GM11168 (cell line): ENCODE results near the gene STUM.
"Not testable (repeated sequence)": the region's sequence is repeated elsewhere in the genome, so short reads cannot be mapped to it uniquely, and the experiment has no call there.

Experiments
- in situ Hi-C: fragments of 300-500 bp; cut with MboI; formaldehyde crosslinking; loops from one replicate; pipeline ENCODE4 v1.12.0; 2022; ENCODE audit warnings: low sequenced_read_pairs; ENCODE audit not compliant: unreplicated experiment

STUM gene

DNA sequence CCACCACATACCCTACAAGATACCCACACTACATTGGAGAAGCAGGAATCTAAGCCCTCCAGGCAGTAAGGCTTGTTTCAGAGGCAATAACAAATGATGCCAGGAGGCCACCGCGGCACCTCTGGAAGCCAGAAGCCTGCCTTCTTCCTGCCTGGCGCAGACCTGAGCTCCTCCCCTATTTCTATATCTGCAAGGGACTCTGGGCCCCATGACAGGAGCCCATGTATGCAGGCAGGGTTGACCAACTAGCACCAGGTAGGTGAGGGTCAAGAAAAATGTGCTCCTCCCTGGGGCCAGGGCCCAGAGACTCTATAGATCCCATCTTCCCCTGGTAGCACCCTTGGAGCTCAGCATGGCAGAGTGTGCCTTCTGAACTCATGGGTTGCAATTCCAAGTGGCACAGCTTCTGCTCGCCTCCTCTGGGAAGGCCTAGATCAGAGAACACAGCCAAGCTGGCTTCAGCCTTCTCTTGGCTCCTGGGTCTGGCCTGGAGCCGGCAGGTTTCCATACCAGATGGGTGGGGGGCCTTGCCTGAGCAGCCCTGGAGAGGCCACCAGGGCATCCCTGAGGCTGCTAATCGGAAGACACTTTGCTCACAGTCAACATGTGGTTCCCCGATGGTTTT is 85.1 kb downstream of the STUM start:
- in situ Hi-C loops: loop anchor here (5.0 kb wide), 1 partner anchor 189 kb away; no protein-coding TSS in a partner anchor

DNA sequence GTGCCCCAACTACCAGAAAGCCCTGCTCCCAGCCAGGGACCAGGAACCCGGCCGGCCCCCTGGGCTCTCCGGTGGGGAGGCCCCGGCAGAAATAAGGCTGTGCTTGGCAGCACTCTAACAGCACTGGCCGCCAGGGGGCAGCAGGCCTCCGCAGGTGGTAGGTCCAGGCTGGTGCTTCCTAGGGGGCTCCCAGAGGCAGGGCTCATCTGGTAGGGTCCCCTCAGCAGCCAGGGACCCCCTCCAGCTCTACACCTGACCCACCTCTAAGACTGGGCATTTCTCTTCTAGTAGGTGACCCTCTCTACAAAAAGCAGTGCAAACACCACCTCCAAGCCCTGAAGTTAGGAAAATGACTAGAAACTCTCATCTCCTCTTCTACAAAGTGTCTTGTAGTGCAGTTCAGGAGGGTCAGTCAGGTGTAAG is 85.6 kb downstream of the STUM start:
- in situ Hi-C loops: loop anchor here (5.0 kb wide), 1 partner anchor 188 kb away; no protein-coding TSS in a partner anchor

DNA sequence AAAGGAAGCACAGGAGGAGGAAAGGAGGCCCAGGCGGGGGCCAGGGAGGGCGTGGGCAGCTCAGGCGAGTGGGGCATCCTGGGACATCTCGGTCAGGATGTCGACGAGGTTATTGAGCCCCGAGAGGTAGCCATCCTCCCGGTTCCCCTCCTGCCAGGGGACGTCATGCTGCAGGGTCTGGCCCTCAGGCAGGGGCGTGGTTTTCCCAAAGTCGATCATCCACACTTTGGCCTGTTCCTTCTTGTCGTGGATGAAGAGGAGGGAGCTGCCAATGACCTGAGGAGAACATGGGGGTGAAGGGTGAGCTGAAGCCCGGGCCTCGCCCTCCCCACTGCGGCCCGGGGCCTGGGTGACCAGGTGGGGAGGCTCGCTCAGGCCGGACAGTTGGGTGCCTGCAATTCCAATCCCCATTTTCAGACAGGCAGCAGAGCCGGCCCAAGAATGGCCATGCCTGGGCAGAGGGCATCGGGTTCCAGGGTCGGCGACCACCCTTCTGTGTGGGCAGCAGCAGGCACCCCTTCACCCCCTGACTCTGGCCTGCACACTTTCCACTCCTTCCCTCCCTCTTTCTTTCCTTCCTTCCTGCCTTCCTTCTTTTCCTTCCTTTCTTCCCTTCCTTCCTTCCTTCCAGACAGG is 86.2 kb downstream of the STUM start:
- in situ Hi-C loops: loop anchor here (5.0 kb wide), 1 partner anchor 188 kb away; no protein-coding TSS in a partner anchor

DNA sequence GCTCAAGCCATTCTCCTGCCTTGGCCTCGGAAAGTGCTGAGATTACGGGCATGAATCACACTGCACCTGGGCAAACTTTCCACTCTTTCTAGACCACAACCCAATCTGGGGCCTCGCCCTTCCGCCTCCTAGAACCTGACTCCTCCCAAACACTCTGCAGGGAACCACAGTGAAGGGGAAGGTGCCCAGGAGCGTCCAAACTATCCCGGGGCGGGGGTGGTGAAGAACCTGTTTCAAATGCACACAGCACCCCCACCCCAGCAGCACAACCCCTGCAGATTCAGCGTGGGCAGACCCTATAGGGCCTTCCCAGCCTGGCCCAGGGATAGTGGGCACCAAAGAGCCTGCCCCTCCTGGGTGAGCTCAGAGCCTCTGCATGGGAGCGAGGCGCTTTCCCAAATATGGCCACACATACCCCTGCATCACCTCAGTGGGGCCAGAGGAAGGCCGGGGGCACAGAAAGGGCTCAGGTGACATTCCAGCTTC is 86.9 kb downstream of the STUM start:
- in situ Hi-C loops: no loop called here

DNA sequence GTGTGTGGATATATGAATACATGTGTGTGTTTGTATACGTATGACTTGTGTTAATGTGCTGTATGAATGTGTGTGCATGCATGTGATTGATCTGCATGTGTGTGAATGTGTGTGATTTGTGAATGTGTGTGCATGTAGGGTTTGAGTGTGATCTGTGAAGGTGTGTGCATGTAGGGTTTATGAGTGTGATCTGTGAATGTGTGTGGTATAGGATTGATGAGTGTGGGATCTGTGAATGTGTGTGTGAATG is 88.2 kb downstream of the STUM start:
- in situ Hi-C loops: no loop called here

DNA sequence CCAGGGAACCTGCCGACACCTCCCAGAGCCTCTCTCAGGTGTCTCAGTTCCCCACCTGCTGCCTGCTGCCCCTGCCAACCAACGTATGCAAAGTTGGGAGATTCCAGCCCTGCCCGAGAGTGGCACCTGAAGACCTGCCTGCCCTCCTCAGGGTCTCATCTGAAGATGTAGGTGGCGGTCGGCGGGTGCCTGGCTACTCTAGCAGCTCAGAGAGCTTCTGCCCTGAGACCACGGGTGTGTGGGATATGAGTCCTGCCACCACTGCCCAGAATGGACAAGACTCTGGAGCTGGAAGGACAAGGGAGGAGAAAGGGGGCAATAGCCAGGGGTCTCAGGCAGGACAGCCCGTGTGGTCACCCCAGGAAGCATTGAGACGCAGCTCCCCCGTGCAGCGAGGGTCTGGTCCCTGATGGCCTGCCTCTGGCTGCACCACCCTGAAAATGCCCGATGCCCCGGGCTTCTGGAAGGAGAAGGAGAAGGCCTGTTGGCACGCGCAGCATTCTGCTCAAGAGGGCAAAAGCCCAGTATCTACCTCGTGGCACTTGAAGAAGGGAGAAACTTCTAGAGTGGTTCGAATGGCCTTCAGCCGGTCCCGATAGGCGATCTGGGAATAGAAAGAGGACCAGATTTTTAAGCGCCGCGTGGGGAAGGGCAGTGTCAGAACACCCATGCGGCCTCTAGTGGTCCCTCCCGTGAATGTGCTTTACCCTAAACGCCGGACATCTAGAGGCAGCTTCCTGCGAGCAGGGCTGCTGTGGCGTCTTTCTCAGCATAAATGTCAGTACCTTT is 88.8 kb downstream of the STUM start:
- in situ Hi-C loops: no loop called here

DNA sequence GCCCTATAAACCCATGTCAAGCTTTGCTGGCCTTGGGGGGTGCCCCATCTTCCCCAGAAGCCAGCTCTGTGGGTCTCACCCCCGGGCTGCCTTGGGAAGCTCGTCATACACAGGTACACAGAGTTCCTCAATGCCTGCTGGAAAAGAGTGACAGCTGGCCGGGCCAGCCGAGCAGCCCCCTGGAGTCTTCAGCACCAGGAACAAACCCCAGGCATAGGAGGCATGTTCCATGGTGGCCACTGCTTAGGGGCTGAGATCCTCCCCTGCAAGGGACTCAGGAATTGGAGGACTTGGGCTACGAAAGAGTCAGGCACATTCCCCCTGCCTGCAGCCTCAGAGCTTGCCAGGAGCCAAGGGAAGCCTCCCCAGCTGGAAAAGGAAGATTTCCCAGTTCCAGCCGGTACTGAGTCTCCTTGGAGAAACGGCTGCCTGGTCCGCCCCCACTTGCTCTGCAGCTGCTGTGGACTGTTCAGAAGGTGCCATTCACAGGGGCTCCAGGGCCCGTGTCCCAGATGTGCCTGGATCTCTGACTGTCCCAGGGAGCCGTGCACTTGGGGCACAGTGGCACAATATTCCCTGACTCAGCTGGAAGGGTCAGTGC is 89.5 kb downstream of the STUM start:
- in situ Hi-C loops: no loop called here

DNA sequence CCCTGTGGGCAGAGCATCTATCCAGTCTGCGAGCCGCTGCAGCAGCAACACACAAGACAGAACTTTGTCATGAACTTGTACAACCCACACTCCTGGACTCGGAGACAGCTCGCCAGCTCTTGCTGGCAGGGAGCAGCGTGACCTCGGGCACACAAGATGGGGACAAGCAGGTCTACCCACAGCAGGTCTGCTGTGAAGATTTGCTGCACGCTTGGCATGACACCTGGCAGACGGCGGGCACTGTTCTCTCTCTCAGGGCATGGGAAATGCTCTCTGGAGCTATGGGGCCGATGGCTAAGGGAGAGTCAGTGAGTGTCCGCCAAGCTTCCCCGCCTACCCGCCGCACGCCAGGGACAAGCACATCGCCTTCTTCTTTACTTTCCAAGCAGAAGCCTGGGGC is 90.0 kb downstream of the STUM start:
- in situ Hi-C loops: no loop called here

DNA sequence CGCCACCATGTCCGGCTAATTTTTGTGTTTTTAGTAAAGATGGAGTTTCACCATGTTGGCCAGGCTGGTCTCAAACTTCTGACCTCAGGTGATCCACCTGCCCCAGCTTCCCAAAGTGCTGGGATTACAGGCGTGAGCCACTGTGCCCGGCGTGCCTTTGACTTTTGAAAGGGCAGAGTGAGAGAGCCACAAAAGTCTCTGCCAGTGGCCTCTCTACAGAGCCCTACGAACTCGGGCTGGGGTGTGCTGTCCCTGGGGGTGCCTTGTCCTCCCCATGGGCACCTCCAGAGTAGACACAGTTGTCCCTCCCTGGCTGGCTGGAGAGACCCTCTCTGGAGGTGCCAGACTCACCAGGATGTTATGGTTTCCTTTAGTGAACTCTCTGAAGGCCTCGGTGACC is 90.6 kb downstream of the STUM start:
- in situ Hi-C loops: not testable (repeated sequence)

DNA sequence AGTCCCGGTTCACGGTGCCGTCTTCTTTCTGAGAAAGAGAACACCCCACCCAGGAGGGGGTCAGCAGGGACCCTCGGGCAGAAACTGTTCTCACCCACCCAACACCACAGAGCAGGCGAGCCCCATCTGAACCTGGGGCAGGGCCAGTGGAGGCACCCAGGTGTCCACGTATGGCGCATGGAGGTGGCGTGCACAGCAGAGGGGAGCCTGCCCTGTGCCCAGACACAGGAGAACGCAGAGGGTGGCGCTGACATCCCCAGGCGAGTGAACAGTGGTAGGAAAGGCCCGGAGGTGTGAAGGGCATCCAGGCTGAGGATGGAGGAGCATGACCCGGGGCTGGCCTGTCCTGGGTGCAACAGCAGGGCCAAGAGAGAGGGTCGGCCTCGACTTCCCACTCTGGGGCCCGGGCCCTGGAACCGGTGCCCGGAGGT is 91.1 kb downstream of the STUM start:
- in situ Hi-C loops: no loop called here

DNA sequence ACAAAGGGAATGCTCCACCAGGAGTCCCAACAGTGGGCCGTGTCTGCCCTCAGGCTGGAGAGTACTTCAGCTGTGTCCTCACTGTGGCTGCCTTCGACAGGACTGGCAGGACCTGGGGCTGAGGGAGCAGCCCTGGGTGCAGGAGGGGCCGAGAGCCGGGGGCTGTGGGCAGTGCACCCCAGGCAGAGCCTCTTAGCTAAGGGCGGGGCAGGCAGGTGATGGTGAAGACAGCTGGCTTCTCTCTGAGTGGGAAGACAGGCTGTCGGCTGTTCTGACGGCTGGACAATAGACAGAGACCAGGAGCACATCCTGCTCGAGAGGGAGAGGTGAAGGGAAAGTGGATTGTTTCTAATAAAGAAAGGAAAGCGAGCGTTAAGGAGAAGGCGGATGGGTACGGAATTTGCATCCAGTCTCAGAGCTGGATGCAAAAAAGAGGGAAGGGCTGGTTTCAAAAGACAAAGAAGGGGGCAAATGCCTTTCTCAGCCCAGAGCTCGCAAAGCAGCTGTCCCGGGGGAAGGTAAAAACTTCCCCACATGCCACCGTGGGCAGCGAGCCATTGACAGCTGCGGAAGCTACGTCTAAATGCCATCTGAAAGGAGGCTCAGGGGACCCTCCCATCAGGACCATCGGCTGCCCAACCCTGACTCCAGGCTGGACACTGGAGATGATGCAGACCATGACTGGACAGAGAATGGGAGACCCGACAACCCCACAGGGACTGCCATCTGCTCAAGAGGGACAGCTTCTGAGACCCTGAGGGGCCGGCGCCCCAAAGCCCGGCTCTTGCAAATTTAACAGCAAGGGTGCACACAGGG is 92.0 kb downstream of the STUM start:
- in situ Hi-C loops: no loop called here

DNA sequence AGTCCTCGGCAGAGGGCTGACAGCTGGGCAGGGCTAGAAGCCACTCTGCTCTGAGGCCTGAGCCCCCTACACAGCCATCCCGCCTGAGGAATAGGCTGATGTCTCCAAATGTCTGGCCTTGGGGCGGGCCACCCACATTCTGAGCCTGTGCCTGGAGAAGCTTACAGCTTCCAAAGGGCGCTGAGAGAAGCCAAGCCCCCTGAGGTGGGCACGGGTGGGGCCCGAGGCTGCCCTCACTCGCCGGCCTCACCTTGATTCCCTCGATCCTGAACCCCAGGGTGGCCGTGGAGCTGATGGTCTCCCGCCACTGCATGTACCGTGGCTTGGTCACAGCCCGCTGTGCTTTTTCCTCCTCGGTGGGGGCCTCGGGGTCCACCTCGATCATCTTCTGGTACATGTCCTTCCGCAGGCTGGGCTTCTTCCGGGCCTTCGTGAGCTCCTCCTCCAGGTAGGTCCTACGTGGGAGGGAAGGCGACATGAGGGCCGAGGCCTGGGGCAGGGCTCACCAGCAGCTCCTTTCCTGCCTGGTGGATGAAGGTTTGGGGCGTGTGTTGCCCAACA is 93.2 kb downstream of the STUM start:
- in situ Hi-C loops: no loop called here

DNA sequence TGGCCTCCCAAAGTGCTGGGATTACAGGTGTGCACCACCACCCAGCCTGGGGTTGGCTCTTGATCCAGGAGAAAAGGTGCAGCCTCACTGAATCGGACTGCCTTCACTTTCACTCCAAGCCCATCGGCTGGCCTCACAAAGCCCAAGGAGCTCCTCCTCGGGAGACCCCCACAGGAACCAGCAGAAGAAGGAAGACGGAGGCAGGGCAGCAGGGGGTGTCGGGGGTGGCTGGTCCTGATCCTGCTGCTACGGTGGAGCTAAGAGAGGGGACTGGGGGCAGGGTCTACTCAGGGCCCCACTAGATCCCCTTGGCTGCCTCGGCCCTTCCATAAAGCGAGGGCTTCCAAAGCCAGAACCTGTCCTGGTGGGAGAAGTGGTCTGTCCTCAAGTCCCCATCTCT is 93.9 kb downstream of the STUM start:
- in situ Hi-C loops: no loop called here

DNA sequence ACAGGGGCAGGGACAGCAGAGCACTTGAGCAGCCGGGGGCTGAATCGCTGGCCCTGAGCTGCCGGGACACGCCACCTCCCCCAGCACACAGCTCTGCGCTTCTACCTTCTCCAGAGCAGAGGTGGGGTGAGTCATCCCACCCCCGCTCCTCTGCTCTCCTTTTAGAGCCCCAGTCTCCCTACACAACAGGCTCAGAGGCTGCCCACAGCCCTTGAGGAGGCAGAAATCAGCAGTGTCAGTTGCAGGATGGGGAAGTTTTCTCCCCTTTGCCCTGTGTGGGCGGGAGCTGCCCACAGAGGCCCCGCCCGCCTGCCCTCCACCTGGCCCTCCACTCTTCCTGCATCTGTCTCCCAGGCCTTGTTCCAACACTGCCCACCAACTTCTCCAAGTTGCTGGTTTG is 94.6 kb downstream of the STUM start:
- in situ Hi-C loops: no loop called here

DNA sequence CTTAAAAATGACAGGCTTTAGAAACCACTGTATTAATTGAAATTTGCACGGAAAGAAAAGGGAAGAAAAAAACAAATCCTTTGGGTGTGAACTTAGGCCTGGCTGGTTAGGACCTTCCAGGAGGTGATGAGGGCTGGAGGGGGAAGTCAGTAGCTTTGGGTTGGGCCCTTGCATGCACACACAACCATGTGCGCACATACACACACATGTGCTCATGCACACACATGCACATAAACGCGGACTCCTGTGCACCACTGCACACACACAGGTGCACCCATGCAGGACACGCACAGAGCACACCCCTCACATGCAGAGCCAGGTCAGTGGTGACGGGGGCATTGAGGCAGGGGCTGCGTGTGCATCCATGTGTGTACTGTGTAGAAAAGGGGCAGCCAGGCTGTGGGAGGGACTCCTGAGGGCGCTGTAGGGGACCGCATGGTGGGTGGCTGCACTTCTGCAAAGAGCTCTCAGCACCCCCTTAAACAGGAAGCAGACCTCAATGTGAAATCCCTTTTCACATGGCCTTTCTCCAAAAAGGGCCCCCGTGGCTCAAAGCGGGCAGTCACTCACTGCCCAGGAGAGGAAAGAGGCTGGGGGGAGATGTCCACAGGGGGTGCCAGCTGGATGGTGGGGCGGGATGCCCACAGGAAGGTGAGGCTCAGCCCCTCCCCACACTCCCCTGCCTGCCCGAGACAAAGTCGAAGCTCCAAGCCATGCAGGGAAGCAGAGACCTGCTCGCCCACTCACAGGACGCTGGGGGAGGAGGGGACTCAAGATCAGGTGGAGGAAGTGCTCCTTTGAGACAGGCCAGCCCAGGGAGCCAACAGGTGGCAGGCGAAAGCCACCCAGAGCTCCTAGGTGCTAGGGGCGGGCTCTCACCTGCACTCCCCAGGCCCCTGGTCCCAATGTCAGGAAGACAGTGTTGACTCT is 95.3 kb downstream of the STUM start:
- in situ Hi-C loops: no loop called here

DNA sequence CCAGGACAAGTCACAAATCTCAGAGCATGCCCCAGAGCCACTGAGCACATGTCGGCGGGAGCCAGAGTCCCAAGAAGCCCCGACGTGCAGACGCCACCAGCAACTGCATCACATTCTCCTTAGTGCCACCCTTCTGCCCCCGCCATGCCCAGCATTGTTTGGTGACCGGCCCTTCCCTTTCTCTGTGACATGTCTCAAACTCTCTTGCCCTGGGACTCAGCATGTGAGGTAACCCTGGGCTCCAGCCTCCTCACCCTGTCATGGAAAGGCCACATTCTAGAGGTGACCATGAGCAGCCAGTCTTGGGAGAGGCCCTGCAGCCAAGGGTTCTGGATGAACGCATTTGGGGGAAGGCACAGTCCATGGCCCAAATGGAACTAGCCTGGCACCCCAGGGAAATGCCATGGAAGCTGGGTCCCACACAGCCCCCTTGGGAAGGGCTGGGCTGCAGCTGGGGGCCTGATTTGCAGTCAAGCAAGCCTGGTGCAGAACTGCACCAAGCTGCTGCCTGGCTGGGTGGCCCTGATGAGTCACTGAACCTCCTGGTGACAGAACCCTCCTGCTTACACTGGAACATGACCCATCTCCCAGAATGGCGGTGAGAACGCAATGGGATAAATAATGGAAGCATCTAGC is 96.1 kb downstream of the STUM start:
- in situ Hi-C loops: no loop called here

DNA sequence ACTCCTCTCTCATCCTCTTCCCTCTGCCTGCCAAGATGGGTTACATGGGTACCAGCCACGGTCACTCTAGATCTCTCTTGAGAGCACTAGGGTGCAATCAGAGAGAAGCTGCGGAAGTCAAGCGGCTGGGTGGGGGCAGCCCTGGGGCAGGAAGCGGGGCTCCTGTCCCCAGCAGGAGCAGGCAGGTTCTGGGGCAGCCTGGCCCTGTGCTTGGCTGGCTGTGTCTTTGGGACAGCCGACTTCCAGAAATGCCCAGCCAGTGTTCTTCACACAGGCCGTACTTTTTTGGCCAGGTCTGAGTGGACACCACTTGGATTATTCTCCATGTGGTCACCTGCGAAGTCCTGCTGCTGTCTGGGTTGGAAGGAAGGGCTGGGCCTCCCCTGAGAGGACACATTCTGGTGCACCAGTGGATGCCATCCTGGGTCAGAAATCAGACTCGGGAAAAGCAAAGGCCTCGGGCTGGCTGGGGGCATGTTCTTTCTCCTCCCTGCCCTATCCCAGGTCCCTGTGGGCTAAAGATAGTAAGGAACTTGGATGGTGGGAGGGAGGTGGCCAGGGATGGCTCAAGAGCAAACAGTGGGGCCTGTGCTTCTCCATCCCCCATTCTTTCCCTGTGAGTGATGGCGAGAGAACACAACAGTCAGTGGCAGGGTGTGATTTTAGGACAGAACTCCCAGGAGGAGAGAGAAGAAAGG is 96.9 kb downstream of the STUM start:
- in situ Hi-C loops: no loop called here
